Ovary (tissue), 9 donors: ENCODE results near the gene GRAMD2A. TPM values are rescaled to one million over a fixed set of nuclear protein-coding genes. Genes with fewer than 3 reads are reported as not detected.

Experiments used
- DNase-seq, 5 donors: peaks; one replicate each; pipeline ENCODE4 v3.0.0-alpha.2; 2019 to 2020
- H3K27ac ChIP-seq, 2 donors: fragments of 200-600 bp; one replicate each; pipeline versions ENCODE4 v1.5.1 to v1.8.0; 2019 to 2022
- H3K27me3 ChIP-seq: fragments of 200-600 bp; one replicate; pipeline ENCODE4 v1.8.0; 2022
- H3K36me3 ChIP-seq: fragments of 200-600 bp; sonication (generic); one replicate; pipeline ENCODE4 v1.5.1; 2019
- H3K4me1 ChIP-seq: one replicate; pipeline ENCODE4 v1.8.1; 2013; ENCODE audit warnings: mild to moderate bottlenecking, moderate library complexity; ENCODE audit not compliant: insufficient read depth
- H3K4me3 ChIP-seq: fragments of 200-600 bp; sonication (generic); one replicate; pipeline ENCODE4 v1.5.1; 2017
- H3K9me3 ChIP-seq, 2 donors: fragments of 200-600 bp in 1 of 2; sonication (generic) in 1 of 2; one replicate each; pipeline versions ENCODE4 v1.5.1 to v1.8.1; 2013 to 2019; ENCODE audit warnings: mild to moderate bottlenecking in 1 of 2, moderate library complexity in 1 of 2
- CTCF ChIP-seq, 3 donors: fragments of 450-650 bp in 2 of 3; fragments of 200-600 bp in 1 of 3; IDR thresholded peaks; one replicate each; pipeline versions ENCODE4 v1.5.1 to v1.8.0; 2016 to 2022; ENCODE audit warnings: antibody characterized with exemption in 3 of 3, mild to moderate bottlenecking in 1 of 3
- EP300 ChIP-seq: sonication (generic); formaldehyde crosslinking; IDR thresholded peaks from one replicate; pipeline ENCODE4 v1.6.1; 2017; ENCODE audit warnings: antibody characterized with exemption
- POLR2A ChIP-seq: fragments of 450-650 bp; IDR thresholded peaks from one replicate; pipeline ENCODE4 v1.6.1; 2017; ENCODE audit warnings: antibody characterized with exemption, mild to moderate bottlenecking, moderate library complexity
- WGBS, 3 donors: extraction: QIAGEN DNeasy Blood & Tissue Kit in 1 of 3; methylation state at CpG; one replicate each; pipeline versions ENCODE4 v1.1.5 to v1.1.7; 2013 to 2017; 5-methylcytosine and 5-hydroxymethylcytosine counted together
- intact Hi-C, 4 donors: fragments of 100-400 bp; cut with DNase I; formaldehyde crosslinking; loops; one replicate each; pipeline versions ENCODE4 v1.11.0 to v1.15.1; 2022 to 2023
- polyA plus RNA-seq, 2 donors: library from polyadenylated mRNA; stranded (reverse); fragments of 200-250 nt in 1 of 2; fragments of 350-450 nt in 1 of 2; fragmentation: Illumina TruSeq in 1 of 2; extraction: RNeasy Lipid Tissue Mini Kit (QIAGEN cat#74804) in 1 of 2; gene quantifications; one replicate each; pipeline ENCODE4 v1.2.3, GENCODE V29; 2013 to 2014
- total RNA-seq, 7 donors: library from RNA; depleted of rRNA in 2 of 7; stranded (reverse); fragments of >200 nt in 2 of 7; fragmentation: NEBNext Ultra II Directional in 3 of 7; extraction: Animal tissue kit (Norgen Biotek cat#: 25700) in 3 of 7; gene quantifications; one replicate each; pipeline versions ENCODE4 v1.1.0 to v1.2.4, GENCODE V29; 2016 to 2023
- donor health status: DM: no; HTN: no; CAD: no; lungs with moderate emphysema.
- donor health status: DM: no; HTN: no; CAD: no.
- donor health status: Bipolar disorder and iron deficiency.
- donor health status: DM: yes; HTN: yes; CAD: no.
- donor health status: DM: no; HTN: no; CAD: no.
- donor health status: DM: yes; HTN: yes; CAD: no.

Gene GRAMD2A
- total and polyA plus RNA-seq, 9 donors: 0.08 to 8.5 (median 1.4) TPM

GRCh38 chr15:72182673-72183072, 14.9 kb downstream of the GRAMD2A start:
- Histone ChIP-seq H3K36me3 (no peaks in the 10 kb centered on the region), H3K4me1 (peaks cover 5% of the 10 kb centered on the region), H3K27me3 (no peaks in the 10 kb centered on the region), H3K4me3 (no peak overlapping the region), H3K9me3 (no peaks in the 10 kb centered on the region), H3K27ac (no peak overlapping the region)
- no peak for DNase-seq
- intact Hi-C loops: no loop called here
- WGBS, 3 donors: 87 to 94% (median 87%) methylated on average over 3 of the region's 3 CpGs
- TF ChIP-seq EP300 (no peak), POLR2A (no peak), CTCF (IDR thresholded peaks at IDR 0.05) (no peak)

- Histone ChIP-seq H3K4me3 (no peak overlapping the region), H3K36me3 (no peaks in the 10 kb centered on the region), H3K27me3 (no peaks in the 10 kb centered on the region), H3K4me1 (peaks cover 5% of the 10 kb centered on the region), H3K9me3 (no peaks in the 10 kb centered on the region), H3K27ac (no peak overlapping the region)
- 94 to 96% (median 94%) methylated on average over 3 of the region's 3 CpGs for WGBS, 3 donors
- intact Hi-C loops: no loop called here
- TF ChIP-seq EP300 (no peak), CTCF (IDR thresholded peaks at IDR 0.05) (no peak), POLR2A (no peak)
- no peak for DNase-seq
These were observed 15.3 kb downstream of the GRAMD2A start for GRCh38 chr15:72182244-72182643.

- Histone ChIP-seq H3K4me1 (peaks cover 5% of the 10 kb centered on the region), H3K9me3 (no peaks in the 10 kb centered on the region), H3K27me3 (no peaks in the 10 kb centered on the region), H3K36me3 (no peaks in the 10 kb centered on the region), H3K27ac (no peak overlapping the region), H3K4me3 (no peak overlapping the region)
- TF ChIP-seq CTCF (IDR thresholded peaks at IDR 0.05) (no peak), POLR2A (no peak), EP300 (no peak)
- no peak for DNase-seq
- intact Hi-C loops: no loop called here
- WGBS, 3 donors: 91 to 97% (median 91%) methylated on average over 5 of the region's 5 CpGs
These were observed 16.7 kb downstream of the GRAMD2A start for GRCh38 chr15:72180761-72181324.

GRCh38 chr15:72179950-72180581, 17.5 kb downstream of the GRAMD2A start:
- H3K4me1 ChIP-seq: peaks cover 5% of the 10 kb centered on the region
- H3K27ac ChIP-seq: no peak overlapping the region
- no peak for DNase-seq
- no peaks in the 10 kb centered on the region for H3K9me3 ChIP-seq
- intact Hi-C loops: no loop called here
- H3K4me3 ChIP-seq: no peak overlapping the region
- H3K27me3 ChIP-seq: no peaks in the 10 kb centered on the region
- no peaks in the 10 kb centered on the region for H3K36me3 ChIP-seq
- TF ChIP-seq POLR2A (no peak), CTCF (IDR thresholded peaks at IDR 0.05) (no peak), EP300 (no peak)
- WGBS, 3 donors: 67 to 74% (median 72%) methylated on average over 14 to 16 of the region's 16 CpGs
